Measurements from ENCODE around the gene TP53TG3F.
"Not testable (repeated sequence)": the region's sequence is repeated elsewhere in the genome, so short reads cannot be mapped to it uniquely, and the experiment has no call there.

TP53TG3F gene

GRCh38 chr16:33459312-33459711 lies at the start of gene TP53TG3F:
Gene TP53TG3F, plus strand, starts transcription at chr16:33459612. Its CDS starts 68 bp downstream, at chr16:33459680.
- DNase-seq, result not testable (repeated sequence)

GRCh38 chr16:33491611-33492010 lies 32.2 kb downstream of the TP53TG3F start:
- not testable (repeated sequence) for DNase-seq

- not testable (repeated sequence) for DNase-seq
Measured at GRCh38 chr16:33507231-33507630, 47.8 kb downstream of the TP53TG3F start.

GRCh38 chr16:33509070-33509469 lies 49.7 kb downstream of the TP53TG3F start:
- DNase-seq, result not testable (repeated sequence)

GRCh38 chr16:33509906-33510305 lies 50.5 kb downstream of the TP53TG3F start:
- DNase-seq, result not testable (repeated sequence)

Measured in islet precursor cell (in vitro differentiated cells).